ENCODE measurements around the gene CDH4. TPM values are rescaled to one million over a fixed set of nuclear protein-coding genes. Genes with fewer than 3 reads are reported as not detected.

Gene CDH4
- total RNA-seq, 1 experiment from 2014 or later = 5.3 TPM

- TF ChIP-seq, protein P1, sequence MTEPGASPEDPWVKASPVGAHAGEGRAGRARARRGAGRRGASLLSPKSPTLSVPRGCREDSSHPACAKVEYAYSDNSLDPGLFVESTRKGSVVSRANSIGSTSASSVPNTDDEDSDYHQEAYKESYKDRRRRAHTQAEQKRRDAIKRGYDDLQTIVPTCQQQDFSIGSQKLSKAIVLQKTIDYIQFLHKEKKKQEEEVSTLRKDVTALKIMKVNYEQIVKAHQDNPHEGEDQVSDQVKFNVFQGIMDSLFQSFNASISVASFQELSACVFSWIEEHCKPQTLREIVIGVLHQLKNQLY (CRISPR knock-in tag; IDR thresholded peaks at IDR 0.05) = no peak
- TF ChIP-seq, protein P2, sequence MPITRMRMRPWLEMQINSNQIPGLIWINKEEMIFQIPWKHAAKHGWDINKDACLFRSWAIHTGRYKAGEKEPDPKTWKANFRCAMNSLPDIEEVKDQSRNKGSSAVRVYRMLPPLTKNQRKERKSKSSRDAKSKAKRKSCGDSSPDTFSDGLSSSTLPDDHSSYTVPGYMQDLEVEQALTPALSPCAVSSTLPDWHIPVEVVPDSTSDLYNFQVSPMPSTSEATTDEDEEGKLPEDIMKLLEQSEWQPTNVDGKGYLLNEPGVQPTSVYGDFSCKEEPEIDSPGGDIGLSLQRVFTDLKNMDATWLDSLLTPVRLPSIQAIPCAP (CRISPR knock-in tag; IDR thresholded peaks at IDR 0.05) = no peak
- TF ChIP-seq, protein P3, sequence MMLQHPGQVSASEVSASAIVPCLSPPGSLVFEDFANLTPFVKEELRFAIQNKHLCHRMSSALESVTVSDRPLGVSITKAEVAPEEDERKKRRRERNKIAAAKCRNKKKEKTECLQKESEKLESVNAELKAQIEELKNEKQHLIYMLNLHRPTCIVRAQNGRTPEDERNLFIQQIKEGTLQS (CRISPR knock-in tag; conservative IDR thresholded peaks at IDR 0.05) = no peak
- TF ChIP-seq, protein P4, sequence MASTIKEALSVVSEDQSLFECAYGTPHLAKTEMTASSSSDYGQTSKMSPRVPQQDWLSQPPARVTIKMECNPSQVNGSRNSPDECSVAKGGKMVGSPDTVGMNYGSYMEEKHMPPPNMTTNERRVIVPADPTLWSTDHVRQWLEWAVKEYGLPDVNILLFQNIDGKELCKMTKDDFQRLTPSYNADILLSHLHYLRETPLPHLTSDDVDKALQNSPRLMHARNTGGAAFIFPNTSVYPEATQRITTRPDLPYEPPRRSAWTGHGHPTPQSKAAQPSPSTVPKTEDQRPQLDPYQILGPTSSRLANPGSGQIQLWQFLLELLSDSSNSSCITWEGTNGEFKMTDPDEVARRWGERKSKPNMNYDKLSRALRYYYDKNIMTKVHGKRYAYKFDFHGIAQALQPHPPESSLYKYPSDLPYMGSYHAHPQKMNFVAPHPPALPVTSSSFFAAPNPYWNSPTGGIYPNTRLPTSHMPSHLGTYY (CRISPR knock-in tag; IDR thresholded peaks at IDR 0.05) = no peak
- TF ChIP-seq ZNF425 (CRISPR knock-in tag; conservative IDR thresholded peaks at IDR 0.05) = no peak
- TF ChIP-seq ZNF416 (CRISPR knock-in tag; IDR thresholded peaks at IDR 0.05) = no peak
Observed at GRCh38 chr20:61628480-61628879, 376.4 kb downstream of the CDH4 start (continued).

DNA sequence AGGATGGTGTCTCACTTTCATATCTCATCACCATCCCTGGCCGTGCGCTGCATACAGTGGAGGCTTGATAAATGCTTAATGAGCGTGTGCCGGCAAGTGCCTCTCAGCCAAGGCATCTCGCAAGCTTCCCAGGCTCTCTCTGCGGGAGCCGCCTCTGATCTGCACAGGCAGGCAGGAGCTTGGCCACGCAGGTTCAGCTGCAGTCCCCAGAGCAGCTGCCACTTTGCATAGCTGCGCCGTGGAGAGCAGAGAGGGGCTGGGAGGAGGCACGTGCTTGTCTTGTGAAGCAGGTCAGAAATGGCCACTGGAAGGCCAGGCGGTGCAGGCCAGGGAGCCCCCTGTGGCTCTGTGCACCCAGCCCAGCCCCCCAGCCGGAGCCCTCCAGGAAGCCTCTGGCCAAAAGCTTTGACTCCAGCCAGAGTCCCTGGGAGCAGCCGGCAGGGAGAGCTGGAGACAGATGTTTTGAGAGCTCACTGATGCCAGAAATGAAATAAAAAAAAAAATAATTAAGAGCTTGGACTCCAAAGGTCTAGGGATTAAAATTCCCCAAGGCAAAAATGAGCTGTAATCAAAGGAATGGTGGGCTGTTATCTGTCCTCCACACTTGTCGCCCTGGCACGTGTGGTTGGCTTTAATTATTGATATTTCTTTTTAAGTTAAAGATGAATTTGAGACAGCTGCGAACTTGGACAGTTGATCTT lies 377.0 kb downstream of the CDH4 start:
- no peak for DNase-seq (ENCODE audit: low spot score)
- Mint-ChIP-seq H3K36me3 (no peaks in the 10 kb centered on the region), H3K4me1 (no peaks in the 10 kb centered on the region), H3K27me3 (ENCODE audit: low read depth) (peaks cover 5% of the 10 kb centered on the region), H3K9me3 (peaks cover 4% of the 10 kb centered on the region; the same call in 1 of the 2 replicates), H3K27ac (no peak overlapping the region), H3K4me3 (no peak overlapping the region)
- ChIA-PET CTCF (interaction anchor here (1.1 kb wide), 1 partner anchor 30 kb away, joined by 3 read pairs; no protein-coding TSS in a partner anchor), POLR2A (no interaction called here)
- ATAC-seq = no peak
- TF ChIP-seq NFYB (CRISPR knock-in tag; conservative IDR thresholded peaks at IDR 0.05; ENCODE audit: low read depth) (no peak), PRRX2 (CRISPR knock-in tag; IDR thresholded peaks at IDR 0.05) (no peak), NFE2L1 (CRISPR knock-in tag; IDR thresholded peaks at IDR 0.05) (no peak), ZNF317 (CRISPR knock-in tag; IDR thresholded peaks at IDR 0.05; ENCODE audit: borderline replicate concordance, low read depth) (no peak), ZNF425 (CRISPR knock-in tag; conservative IDR thresholded peaks at IDR 0.05) (no peak), PREB (CRISPR knock-in tag; IDR thresholded peaks at IDR 0.05; ENCODE audit: borderline replicate concordance) (no peak), RELA (CRISPR knock-in tag; IDR thresholded peaks at IDR 0.05; ENCODE audit: borderline replicate concordance) (no peak)
- TF ChIP-seq, protein P5, sequence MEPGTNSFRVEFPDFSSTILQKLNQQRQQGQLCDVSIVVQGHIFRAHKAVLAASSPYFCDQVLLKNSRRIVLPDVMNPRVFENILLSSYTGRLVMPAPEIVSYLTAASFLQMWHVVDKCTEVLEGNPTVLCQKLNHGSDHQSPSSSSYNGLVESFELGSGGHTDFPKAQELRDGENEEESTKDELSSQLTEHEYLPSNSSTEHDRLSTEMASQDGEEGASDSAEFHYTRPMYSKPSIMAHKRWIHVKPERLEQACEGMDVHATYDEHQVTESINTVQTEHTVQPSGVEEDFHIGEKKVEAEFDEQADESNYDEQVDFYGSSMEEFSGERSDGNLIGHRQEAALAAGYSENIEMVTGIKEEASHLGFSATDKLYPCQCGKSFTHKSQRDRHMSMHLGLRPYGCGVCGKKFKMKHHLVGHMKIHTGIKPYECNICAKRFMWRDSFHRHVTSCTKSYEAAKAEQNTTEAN (CRISPR knock-in tag; IDR thresholded peaks at IDR 0.05) = no peak
- TF ChIP-seq, protein P6, sequence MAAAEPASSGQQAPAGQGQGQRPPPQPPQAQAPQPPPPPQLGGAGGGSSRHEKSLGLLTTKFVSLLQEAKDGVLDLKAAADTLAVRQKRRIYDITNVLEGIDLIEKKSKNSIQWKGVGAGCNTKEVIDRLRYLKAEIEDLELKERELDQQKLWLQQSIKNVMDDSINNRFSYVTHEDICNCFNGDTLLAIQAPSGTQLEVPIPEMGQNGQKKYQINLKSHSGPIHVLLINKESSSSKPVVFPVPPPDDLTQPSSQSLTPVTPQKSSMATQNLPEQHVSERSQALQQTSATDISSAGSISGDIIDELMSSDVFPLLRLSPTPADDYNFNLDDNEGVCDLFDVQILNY (CRISPR knock-in tag; IDR thresholded peaks at IDR 0.05) = no peak
- TF ChIP-seq, protein P7, sequence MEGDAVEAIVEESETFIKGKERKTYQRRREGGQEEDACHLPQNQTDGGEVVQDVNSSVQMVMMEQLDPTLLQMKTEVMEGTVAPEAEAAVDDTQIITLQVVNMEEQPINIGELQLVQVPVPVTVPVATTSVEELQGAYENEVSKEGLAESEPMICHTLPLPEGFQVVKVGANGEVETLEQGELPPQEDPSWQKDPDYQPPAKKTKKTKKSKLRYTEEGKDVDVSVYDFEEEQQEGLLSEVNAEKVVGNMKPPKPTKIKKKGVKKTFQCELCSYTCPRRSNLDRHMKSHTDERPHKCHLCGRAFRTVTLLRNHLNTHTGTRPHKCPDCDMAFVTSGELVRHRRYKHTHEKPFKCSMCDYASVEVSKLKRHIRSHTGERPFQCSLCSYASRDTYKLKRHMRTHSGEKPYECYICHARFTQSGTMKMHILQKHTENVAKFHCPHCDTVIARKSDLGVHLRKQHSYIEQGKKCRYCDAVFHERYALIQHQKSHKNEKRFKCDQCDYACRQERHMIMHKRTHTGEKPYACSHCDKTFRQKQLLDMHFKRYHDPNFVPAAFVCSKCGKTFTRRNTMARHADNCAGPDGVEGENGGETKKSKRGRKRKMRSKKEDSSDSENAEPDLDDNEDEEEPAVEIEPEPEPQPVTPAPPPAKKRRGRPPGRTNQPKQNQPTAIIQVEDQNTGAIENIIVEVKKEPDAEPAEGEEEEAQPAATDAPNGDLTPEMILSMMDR (IDR thresholded peaks at IDR 0.05) = no peak
